ENCODE data around the gene AKIP1.
"Not testable (repeated sequence)": the region's sequence is repeated elsewhere in the genome, so short reads cannot be mapped to it uniquely, and the experiment has no call there.

AKIP1 gene

GRCh38 chr11:8911029-8911823 is at the start of gene AKIP1:
Gene AKIP1, plus strand, starts transcription at chr11:8911189. Its CDS starts 261 bp downstream, at chr11:8911450.
- DNase-seq = peak; percentile 4 to 62

GRCh38 chr11:8863838-8864237 is 47.2 kb upstream of the AKIP1 start:
- DNase-seq = no peak

- no peak for DNase-seq
These were observed 45.7 kb upstream of the AKIP1 start for GRCh38 chr11:8865304-8865703.

GRCh38 chr11:8867035-8867434 is 44.0 kb upstream of the AKIP1 start:
- no peak for DNase-seq

GRCh38 chr11:8867931-8868631 is 42.9 kb upstream of the AKIP1 start:
- no peak for DNase-seq

- DNase-seq = no peak
These were observed 40.4 kb upstream of the AKIP1 start for GRCh38 chr11:8870411-8871170.

- peak in 1 of 2 experiments; percentile 2 for DNase-seq
These were observed 39.7 kb upstream of the AKIP1 start for GRCh38 chr11:8871171-8871775.

GRCh38 chr11:8871962-8872361 is 39.0 kb upstream of the AKIP1 start:
- DNase-seq = no peak

GRCh38 chr11:8873741-8874405 is 37.1 kb upstream of the AKIP1 start:
- no peak for DNase-seq

- no peak for DNase-seq
These were observed 32.2 kb upstream of the AKIP1 start for GRCh38 chr11:8878771-8879170.

- DNase-seq = not testable (repeated sequence)
These were observed 29.4 kb upstream of the AKIP1 start for GRCh38 chr11:8881585-8881984.

- no peak for DNase-seq
These were observed 24.7 kb upstream of the AKIP1 start for GRCh38 chr11:8886322-8886721.

GRCh38 chr11:8891185-8891584 is 19.8 kb upstream of the AKIP1 start:
- not testable (repeated sequence) for DNase-seq

- DNase-seq = no peak
These were observed 11.8 kb upstream of the AKIP1 start for GRCh38 chr11:8899119-8899753.

- DNase-seq = no peak
These were observed 5.3 kb upstream of the AKIP1 start for GRCh38 chr11:8905528-8906165.

- DNase-seq = no peak
These were observed 3.9 kb upstream of the AKIP1 start for GRCh38 chr11:8907116-8907515.

GRCh38 chr11:8908099-8908498 is 2.9 kb upstream of the AKIP1 start:
- no peak for DNase-seq

- DNase-seq = no peak
These were observed 351 bp upstream of the AKIP1 start for GRCh38 chr11:8910649-8911026.

- peak in 1 of 2 experiments; percentile 27 for DNase-seq
These were observed 3.1 kb downstream of the AKIP1 start for GRCh38 chr11:8913961-8914660.

GRCh38 chr11:8914661-8915018 is 3.7 kb downstream of the AKIP1 start:
- DNase-seq = no peak
